ENCODE data around the gene DEFB126.

Gene DEFB126

GRCh38 chr20:137668-138490 is 4.5 kb upstream of the DEFB126 start:
- no peak for TF ChIP-seq CTCF (IDR thresholded peaks at IDR 0.05; ENCODE audit: extremely low read depth, missing control alignments)
- no peak for DNase-seq (ENCODE audit: low spot score)

- no peak for DNase-seq (ENCODE audit: low spot score)
- no peak for TF ChIP-seq CTCF (IDR thresholded peaks at IDR 0.05; ENCODE audit: extremely low read depth, missing control alignments)
These were observed 3.5 kb downstream of the DEFB126 start for GRCh38 chr20:145877-146276.

- DNase-seq (ENCODE audit: low spot score), result no peak
- no peak for TF ChIP-seq CTCF (IDR thresholded peaks at IDR 0.05; ENCODE audit: extremely low read depth, missing control alignments)
These were observed 9.7 kb downstream of the DEFB126 start for GRCh38 chr20:152131-152530.

- TF ChIP-seq CTCF (IDR thresholded peaks at IDR 0.05; ENCODE audit: extremely low read depth, missing control alignments), result no peak
- DNase-seq (ENCODE audit: low spot score), result no peak
These were observed 14.8 kb downstream of the DEFB126 start, which contains the start of gene DEFB127 for GRCh38 chr20:157154-157553. DEFB127 (plus strand) TSS chr20:157454; CDS start chr20:157545, 91 bp downstream.

GRCh38 chr20:164618-165017 is 22.2 kb downstream of the DEFB126 start:
- DNase-seq (ENCODE audit: low spot score), result no peak

GRCh38 chr20:168876-169275 is 26.5 kb downstream of the DEFB126 start:
- no peak for TF ChIP-seq CTCF (IDR thresholded peaks at IDR 0.05; ENCODE audit: extremely low read depth, missing control alignments)
- DNase-seq (ENCODE audit: low spot score), result no peak

More at GRCh38 chr20:164618-165017, 22.2 kb downstream of the DEFB126 start:
- no peak for TF ChIP-seq CTCF (IDR thresholded peaks at IDR 0.05; ENCODE audit: extremely low read depth, missing control alignments)

- TF ChIP-seq CTCF (IDR thresholded peaks at IDR 0.05; ENCODE audit: extremely low read depth, missing control alignments), result no peak
- no peak for DNase-seq (ENCODE audit: low spot score)
These were observed 41.9 kb downstream of the DEFB126 start for GRCh38 chr20:184288-184687.

Data from GM20000 (cell line).